Activated CD4-positive, alpha-beta T cell treated with anti-CD3 and anti-CD28 coated beads for 36 hours (primary cell): ENCODE data around the gene NME8. TPM values are rescaled to one million over a fixed set of nuclear protein-coding genes. Genes with fewer than 3 reads are reported as not detected.

Experiments
- ATAC-seq: fragments of 200-7000 bp; cut with Tn5 transposase; one replicate; pipeline ENCODE4 v1.10.0; 2021; ENCODE audit warnings: mild to moderate bottlenecking, moderate library complexity
- CTCF ChIA-PET: fragments of 350-600 bp; sonication (Branson Sonifier 250); formaldehyde crosslinking; loops from one replicate; lab custom pipeline; 2021; ENCODE audit warnings: antibody characterized with exemption; lab: Charles Lee
- POLR2A ChIA-PET: fragments of 350-600 bp; sonication (Branson Sonifier 250); formaldehyde crosslinking; loops from one replicate; lab custom pipeline; 2021; ENCODE audit warnings: antibody characterized with exemption, inconsistent platforms; lab: Charles Lee
- DNase-seq: peaks from one replicate; pipeline ENCODE4 v3.0.0-alpha.2; 2020
- H3K27ac Mint-ChIP-seq: one replicate; pipeline ENCODE4 v1.8.0; 2021; ENCODE audit warnings: mixed read lengths
- H3K27me3 Mint-ChIP-seq: one replicate; pipeline ENCODE4 v1.8.0; 2021; ENCODE audit warnings: mixed read lengths
- H3K36me3 Mint-ChIP-seq: one replicate; pipeline ENCODE4 v1.8.0; 2021; ENCODE audit warnings: low read depth, mixed read lengths
- H3K4me1 Mint-ChIP-seq: one replicate; pipeline ENCODE4 v1.8.0; 2021; ENCODE audit warnings: mixed read lengths
- H3K4me3 Mint-ChIP-seq: one replicate; pipeline ENCODE4 v1.8.0; 2021; ENCODE audit warnings: mild to moderate bottlenecking, moderate library complexity, mixed read lengths
- H3K9me3 Mint-ChIP-seq: one replicate; pipeline ENCODE4 v1.8.0; 2021; ENCODE audit warnings: low read depth, mixed read lengths
- intact Hi-C, 2 experiments: fragments of 100-400 bp; cut with DNase I in 1 of 2; cut with micrococcal nuclease in 1 of 2; formaldehyde crosslinking; loops; one replicate each; pipeline versions ENCODE4 v1.14.2 to v1.15.1; 2022 to 2024; cut with DNase I, micrococcal nuclease
- total RNA-seq, 2 experiments: library from RNA; stranded (reverse); gene quantifications; one replicate each; pipeline ENCODE4 v1.2.3, GENCODE V29; 2021

The NME8 gene
- total RNA-seq, 2 experiments from 2014 or later, result not detected

DNA sequence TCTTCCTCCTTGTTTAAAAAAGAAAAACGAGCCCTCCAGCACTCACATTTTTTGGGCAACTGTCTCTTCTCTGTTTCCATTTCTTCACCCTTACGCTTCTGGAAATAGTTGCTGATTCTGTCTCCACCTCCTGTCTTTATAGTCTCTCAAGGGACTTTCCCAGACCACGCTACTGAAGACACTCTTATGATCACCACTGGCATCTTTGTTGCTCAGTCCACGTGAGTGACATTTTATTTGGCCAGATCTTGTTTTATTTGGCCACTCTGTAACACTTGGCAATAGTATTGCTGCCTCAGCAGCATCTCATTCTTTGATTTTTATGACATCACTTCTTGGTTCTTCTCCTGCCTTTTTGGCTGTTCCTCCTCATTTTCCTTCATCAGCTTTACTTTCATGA lies 21.6 kb upstream of the NME8 start:
- POLR2A ChIA-PET, result no interaction called here
- Mint-ChIP-seq H3K9me3 (no peaks in the 10 kb centered on the region), H3K4me1 (peaks cover 14% of the 10 kb centered on the region), H3K27ac (no peak overlapping the region), H3K27me3 (peaks cover 11% of the 10 kb centered on the region), H3K4me3 (no peak overlapping the region), H3K36me3 (no peaks in the 10 kb centered on the region)
- DNase-seq (no peak), ATAC-seq (peak; percentile 39)
- CTCF ChIA-PET, result no interaction called here
- intact Hi-C loops, result no loop called here

DNA sequence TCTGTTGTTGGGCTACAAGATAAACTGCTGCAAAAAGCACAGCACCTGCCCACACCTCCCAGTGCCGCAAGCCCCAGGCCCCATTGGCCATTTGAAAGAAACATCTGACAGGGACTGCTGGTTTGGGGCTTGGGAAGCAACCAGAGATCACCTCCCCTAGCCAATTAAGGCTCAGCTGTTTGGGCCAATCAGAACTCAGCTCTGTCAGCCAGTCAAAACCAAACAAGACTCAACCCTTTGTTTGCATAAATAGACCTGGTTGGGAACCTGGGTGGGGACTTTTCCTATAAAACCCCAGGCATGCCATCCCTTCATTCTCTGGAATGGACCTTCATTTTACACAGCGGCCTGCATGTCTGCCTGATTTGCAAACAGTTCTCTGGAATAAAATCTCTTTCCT lies 17.2 kb upstream of the NME8 start:
- Mint-ChIP-seq H3K4me1 (peaks cover 7% of the 10 kb centered on the region), H3K4me3 (no peak overlapping the region), H3K9me3 (no peaks in the 10 kb centered on the region), H3K27ac (no peak overlapping the region), H3K27me3 (peaks cover 7% of the 10 kb centered on the region), H3K36me3 (no peaks in the 10 kb centered on the region)
- DNase-seq (no peak), ATAC-seq (no peak)
- ChIA-PET CTCF (interaction anchor here (0.7 to 1.4 kb wide), 4 partner anchors 9 to 421 kb away, joined by 3 read pairs; no protein-coding TSS in a partner anchor), POLR2A (no interaction called here)
- intact Hi-C loops, result loop anchor here in 1 of 2 experiments (5.0 to 10.0 kb wide), 2 partner anchors 319 to 596 kb away; no protein-coding TSS in a partner anchor

DNA sequence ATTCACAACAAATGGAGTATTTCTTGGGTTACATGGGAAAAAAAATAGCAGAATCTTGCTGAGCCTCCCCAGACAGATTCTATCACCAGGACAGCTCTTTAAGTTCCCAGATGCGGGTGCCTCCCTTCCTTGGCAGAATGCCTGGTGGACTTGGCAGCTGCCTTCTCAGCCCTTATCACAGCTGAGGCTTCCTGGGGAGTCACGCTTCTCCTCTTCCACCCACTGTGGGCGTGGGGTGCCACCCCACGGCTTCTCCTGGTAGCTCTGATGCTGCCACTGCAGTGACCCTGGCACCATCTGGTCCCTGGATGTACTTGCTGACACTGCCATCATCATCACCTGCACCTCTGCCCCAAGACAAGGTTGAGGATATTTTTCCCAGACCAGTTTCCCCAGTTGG lies 16.2 kb upstream of the NME8 start:
- Mint-ChIP-seq H3K9me3 (no peaks in the 10 kb centered on the region), H3K4me1 (peaks cover 4% of the 10 kb centered on the region), H3K27me3 (peaks cover 5% of the 10 kb centered on the region), H3K27ac (no peak overlapping the region), H3K4me3 (no peak overlapping the region), H3K36me3 (no peaks in the 10 kb centered on the region)
- ATAC-seq (no peak), DNase-seq (peak; percentile 37)
- intact Hi-C loops, result loop anchor here in 1 of 2 experiments (5.0 to 10.0 kb wide), 2 partner anchors 320 to 597 kb away; no protein-coding TSS in a partner anchor
- CTCF ChIA-PET, result interaction anchor here (0.6 kb wide), 1 partner anchor 555 kb away, joined by 3 read pairs; no protein-coding TSS in a partner anchor
- POLR2A ChIA-PET, result no interaction called here

DNA sequence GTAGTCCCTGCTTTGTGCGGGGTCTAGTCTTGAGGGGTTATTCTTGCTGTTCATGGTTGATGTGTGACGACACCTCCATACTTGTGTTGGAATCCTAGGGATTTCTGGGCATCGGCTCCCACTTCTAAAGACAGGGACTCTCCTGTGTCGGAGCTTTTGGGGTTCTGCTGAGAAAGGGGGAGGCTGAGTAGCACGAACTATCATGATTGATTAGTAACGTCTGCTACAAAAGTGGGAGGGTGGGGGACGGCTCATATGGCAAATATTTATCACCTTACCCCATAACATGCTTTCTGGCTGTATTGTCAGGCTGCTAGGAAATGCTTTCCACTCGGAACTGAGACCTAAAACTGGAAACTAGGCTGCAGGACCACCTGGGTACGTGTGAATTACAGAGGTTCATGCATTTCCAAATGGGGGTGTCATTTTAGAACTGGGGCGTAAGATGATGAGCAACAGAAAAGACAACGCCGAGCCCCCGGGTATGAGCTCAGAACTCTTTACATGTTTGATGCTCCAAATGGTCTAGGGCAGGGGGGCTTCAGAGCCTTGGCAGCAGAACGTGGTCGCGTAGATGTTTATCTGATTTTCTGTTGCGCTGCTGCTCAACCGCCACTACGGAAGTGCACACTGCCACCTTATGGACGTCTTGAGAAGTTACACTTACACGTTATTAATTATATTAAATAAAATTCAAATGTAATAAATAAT lies 15.1 kb upstream of the NME8 start:
- Mint-ChIP-seq H3K4me3 (peak overlapping the region; percentile 67), H3K27me3 (peaks cover 5% of the 10 kb centered on the region), H3K4me1 (peaks cover 4% of the 10 kb centered on the region), H3K36me3 (no peaks in the 10 kb centered on the region), H3K27ac (no peak overlapping the region), H3K9me3 (no peaks in the 10 kb centered on the region)
- CTCF ChIA-PET, result interaction anchor here (0.6 to 1.7 kb wide), 8 partner anchors 13 to 548 kb away, joined by 3 to 5 read pairs (median 3); no protein-coding TSS in a partner anchor
- POLR2A ChIA-PET, result no interaction called here
- intact Hi-C loops, result loop anchor here in 1 of 2 experiments (5.0 to 10.0 kb wide), 2 partner anchors 321 to 598 kb away; no protein-coding TSS in a partner anchor
- DNase-seq (peak; percentile 61), ATAC-seq (no peak)

DNA sequence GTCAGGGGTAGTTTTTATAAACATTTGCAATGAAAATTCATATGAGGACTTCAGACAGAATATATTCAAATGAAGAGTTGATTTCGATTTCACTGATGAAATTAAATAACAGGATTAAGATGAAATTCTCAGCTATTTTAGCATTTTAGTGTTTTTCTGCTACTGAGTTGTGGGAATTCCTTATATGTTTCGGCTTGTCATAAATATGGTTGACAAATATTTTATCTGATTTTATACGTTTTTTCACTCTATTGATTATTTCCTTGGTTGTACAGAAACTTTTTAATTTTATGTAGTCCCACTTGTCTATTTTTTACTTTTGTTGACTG lies 14.6 kb upstream of the NME8 start:
- no peak overlapping the region for H3K4me3 Mint-ChIP-seq
- intact Hi-C loops, result loop anchor here in 1 of 2 experiments (5.0 to 10.0 kb wide), 2 partner anchors 321 to 599 kb away; no protein-coding TSS in a partner anchor
- no peaks in the 10 kb centered on the region for H3K9me3 Mint-ChIP-seq
- ATAC-seq (no peak), DNase-seq (no peak)
- H3K27ac Mint-ChIP-seq, result no peak overlapping the region
- POLR2A ChIA-PET, result no interaction called here
- H3K4me1 Mint-ChIP-seq, result peaks cover 4% of the 10 kb centered on the region
- H3K27me3 Mint-ChIP-seq, result peaks cover 5% of the 10 kb centered on the region
- no peaks in the 10 kb centered on the region for H3K36me3 Mint-ChIP-seq
- CTCF ChIA-PET, result interaction anchor here (0.7 to 1.7 kb wide), 7 partner anchors 13 to 290 kb away, joined by 3 to 5 read pairs (median 3); no protein-coding TSS in a partner anchor

DNA sequence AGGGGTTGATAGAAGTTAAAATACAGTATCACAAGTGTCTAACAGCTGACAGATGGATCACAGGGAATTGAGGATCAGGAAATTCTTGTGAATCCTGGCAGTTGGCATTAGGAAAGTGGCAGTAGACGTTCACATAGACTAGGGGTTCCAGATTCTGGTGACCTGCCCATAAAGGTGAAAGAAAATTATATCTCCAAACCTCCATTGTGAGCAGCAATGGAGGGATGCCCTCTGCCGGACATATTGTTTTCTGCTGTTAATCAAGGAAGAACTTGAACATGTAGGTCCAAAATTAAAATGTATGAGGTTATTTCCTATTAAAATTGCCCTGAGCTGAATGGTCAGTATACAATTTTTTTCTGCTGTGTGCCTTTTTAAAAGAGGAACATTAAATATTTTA lies 5.1 kb downstream of the NME8 start:
- DNase-seq (no peak), ATAC-seq (no peak)
- intact Hi-C loops, result no loop called here
- H3K4me1 Mint-ChIP-seq, result no peaks in the 10 kb centered on the region
- no peak overlapping the region for H3K4me3 Mint-ChIP-seq
- no peaks in the 10 kb centered on the region for H3K36me3 Mint-ChIP-seq
- ChIA-PET CTCF (no interaction called here), POLR2A (no interaction called here)
- no peaks in the 10 kb centered on the region for H3K9me3 Mint-ChIP-seq
- no peak overlapping the region for H3K27ac Mint-ChIP-seq
- H3K27me3 Mint-ChIP-seq, result peaks cover 9% of the 10 kb centered on the region

DNA sequence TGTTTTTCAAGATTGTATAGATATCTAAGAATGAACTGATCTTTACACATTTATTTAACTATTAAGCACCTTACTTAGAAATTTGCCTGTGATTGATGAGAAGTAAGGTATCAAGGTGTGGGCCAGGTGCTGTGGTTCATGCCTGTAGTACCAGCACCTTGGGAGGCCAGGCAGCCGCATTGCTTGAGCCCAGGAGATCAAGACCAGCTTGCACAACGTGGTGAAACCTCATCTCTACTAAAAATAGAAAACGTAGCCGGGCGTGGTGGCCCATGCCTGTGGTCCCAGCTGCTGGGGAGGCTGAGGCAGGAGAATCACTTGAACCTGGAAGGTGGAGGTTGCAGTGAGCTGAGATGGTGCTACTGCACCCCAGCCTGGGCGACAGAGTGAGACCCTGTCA lies 33.7 kb downstream of the NME8 start:
- CTCF ChIA-PET, result interaction anchor here (0.8 to 1.0 kb wide), 2 partner anchors 13 to 20 kb away, joined by 3 to 4 read pairs; no protein-coding TSS in a partner anchor
- peaks cover 5% of the 10 kb centered on the region for H3K27me3 Mint-ChIP-seq

DNA sequence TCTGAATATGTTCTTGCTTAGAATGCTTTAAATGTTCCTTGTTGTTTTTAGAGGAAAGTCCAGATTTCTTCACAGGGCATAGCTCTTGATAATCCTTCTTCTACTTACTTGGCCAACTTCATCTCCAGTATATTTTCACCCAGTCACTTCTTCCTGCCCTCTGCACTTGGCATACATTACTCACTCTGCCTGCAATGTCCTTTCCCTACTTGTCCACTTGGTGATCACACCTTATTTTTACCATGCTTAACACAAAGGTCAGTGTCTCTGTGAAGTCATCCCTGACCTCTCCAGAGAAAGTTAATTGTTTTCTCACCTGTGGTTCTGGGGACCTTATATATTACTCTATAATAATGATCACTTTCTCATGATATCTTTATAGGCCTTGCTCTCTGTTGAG lies 45.0 kb downstream of the NME8 start:
- H3K27ac Mint-ChIP-seq, result no peak overlapping the region
- POLR2A ChIA-PET, result no interaction called here
- intact Hi-C loops, result no loop called here
- DNase-seq, result no peak
- H3K36me3 Mint-ChIP-seq, result no peaks in the 10 kb centered on the region
- H3K27me3 Mint-ChIP-seq, result peaks cover 6% of the 10 kb centered on the region
- no peak overlapping the region for H3K4me3 Mint-ChIP-seq
- no peak for ATAC-seq
- CTCF ChIA-PET, result interaction anchor here (0.9 kb wide), 1 partner anchor 19 kb away, joined by 3 read pairs; no protein-coding TSS in a partner anchor
- H3K9me3 Mint-ChIP-seq, result no peaks in the 10 kb centered on the region
- H3K4me1 Mint-ChIP-seq, result no peaks in the 10 kb centered on the region

More for the DNA sequence above, 33.7 kb downstream of the NME8 start:
- H3K36me3 Mint-ChIP-seq, result no peaks in the 10 kb centered on the region
- no peak overlapping the region for H3K27ac Mint-ChIP-seq
- H3K9me3 Mint-ChIP-seq, result no peaks in the 10 kb centered on the region
- POLR2A ChIA-PET, result no interaction called here
- no peaks in the 10 kb centered on the region for H3K4me1 Mint-ChIP-seq
- ATAC-seq (no peak), DNase-seq (no peak)
- no peak overlapping the region for H3K4me3 Mint-ChIP-seq
- intact Hi-C loops, result no loop called here

DNA sequence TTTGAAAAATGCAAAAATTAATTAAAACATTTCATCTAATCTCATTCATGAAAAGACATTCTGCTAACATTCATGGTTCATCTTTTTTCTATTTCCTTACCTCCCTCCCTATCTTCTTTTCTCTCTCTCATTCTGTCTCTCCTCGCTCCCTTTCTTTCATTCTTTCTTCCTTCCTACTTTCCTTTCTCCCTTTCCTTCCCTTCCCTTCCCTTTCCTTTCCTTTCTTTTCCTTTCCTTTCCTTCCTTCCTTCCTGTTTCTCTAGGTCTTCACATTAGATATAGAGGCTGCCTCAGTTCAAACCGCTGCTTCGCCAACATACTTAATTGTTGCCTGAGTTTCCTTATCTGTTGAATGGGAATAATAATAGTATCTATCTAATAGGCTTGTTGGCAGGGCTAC lies 46.3 kb downstream of the NME8 start:
- Mint-ChIP-seq H3K4me3 (no peak overlapping the region), H3K4me1 (no peaks in the 10 kb centered on the region), H3K36me3 (no peaks in the 10 kb centered on the region), H3K27me3 (peaks cover 6% of the 10 kb centered on the region), H3K9me3 (no peaks in the 10 kb centered on the region), H3K27ac (no peak overlapping the region)
- ChIA-PET POLR2A (no interaction called here), CTCF (no interaction called here)
- DNase-seq (no peak), ATAC-seq (no peak)
- intact Hi-C loops, result no loop called here

DNA sequence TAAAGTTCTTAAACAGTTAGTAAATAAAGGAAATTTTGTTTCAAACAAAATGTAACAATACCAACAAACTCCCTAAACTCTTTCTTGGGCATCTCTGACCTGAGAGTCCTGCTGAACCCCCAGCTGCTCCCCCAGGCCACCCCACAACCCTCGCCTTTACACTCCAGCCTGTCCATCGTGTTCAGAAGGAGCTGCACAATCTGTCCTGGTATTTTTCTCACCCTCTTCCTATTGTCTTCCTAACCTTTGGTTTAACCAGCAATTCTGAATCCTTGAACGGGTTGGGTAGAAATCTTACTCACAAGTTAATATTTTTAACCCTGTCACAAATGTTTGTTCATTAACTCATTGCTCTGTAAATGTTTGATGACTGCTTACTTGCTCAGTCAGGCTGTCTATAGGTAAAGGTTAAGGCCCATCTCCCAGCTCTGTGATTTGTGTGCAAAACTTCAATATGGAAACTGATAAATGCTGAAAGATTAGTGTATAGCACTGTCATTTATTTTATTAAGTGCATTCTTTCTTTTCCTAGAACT lies 51.4 kb downstream of the NME8 start:
- intact Hi-C loops, result loop anchor here (5.0 to 10.0 kb wide), 3 partner anchors 205 to 473 kb away; no protein-coding TSS in a partner anchor
- DNase-seq, result no peak
- no peak overlapping the region for H3K4me3 Mint-ChIP-seq
- POLR2A ChIA-PET, result no interaction called here
- H3K9me3 Mint-ChIP-seq, result no peaks in the 10 kb centered on the region
- ATAC-seq, result no peak
- H3K27me3 Mint-ChIP-seq, result peaks cover 2% of the 10 kb centered on the region
- no peak overlapping the region for H3K27ac Mint-ChIP-seq
- CTCF ChIA-PET, result interaction anchor here (0.7 to 3.2 kb wide), 3 partner anchors 18 to 475 kb away, joined by 3 to 19 read pairs (median 3); partner anchors contain the start of gene SFRP4
- no peaks in the 10 kb centered on the region for H3K36me3 Mint-ChIP-seq
- H3K4me1 Mint-ChIP-seq, result no peaks in the 10 kb centered on the region

DNA sequence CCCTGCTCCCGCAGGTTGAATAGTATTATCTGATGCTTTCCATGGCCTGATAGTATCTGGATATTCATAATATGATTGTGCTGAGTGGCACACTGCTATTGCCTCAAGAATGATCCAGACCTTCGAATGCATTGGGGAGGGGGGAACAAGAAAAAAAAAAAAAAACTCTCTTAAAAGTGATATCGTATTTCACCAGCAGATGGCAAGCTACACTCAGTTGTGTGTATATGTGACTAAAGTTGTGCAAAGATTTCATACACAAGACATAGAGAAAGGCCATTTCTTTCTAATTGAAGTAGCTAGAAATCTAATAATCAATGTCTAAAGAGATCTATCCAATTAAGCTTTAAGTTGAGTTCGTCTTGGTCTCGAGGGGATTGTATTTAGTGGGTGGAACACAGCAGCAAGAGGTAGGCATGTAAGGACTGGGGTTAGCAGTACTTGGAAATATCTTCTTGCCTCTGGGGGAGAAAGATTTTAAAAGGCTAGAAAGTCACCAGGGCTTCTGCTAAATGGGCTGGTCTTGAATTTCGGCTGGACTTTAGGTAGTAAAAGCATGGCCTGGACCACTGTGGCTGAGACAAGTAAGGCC lies 52.9 kb downstream of the NME8 start:
- peak; percentile 44 for ATAC-seq
- Mint-ChIP-seq H3K4me1 (no peaks in the 10 kb centered on the region), H3K27ac (no peak overlapping the region), H3K27me3 (peaks cover 2% of the 10 kb centered on the region), H3K36me3 (no peaks in the 10 kb centered on the region), H3K9me3 (no peaks in the 10 kb centered on the region), H3K4me3 (no peak overlapping the region)
- ChIA-PET CTCF (interaction anchor here (0.6 to 3.2 kb wide), 16 partner anchors 9 to 740 kb away, joined by 3 to 19 read pairs (median 4); partner anchors contain the start of gene SFRP4), POLR2A (no interaction called here)
- no peak for DNase-seq
- intact Hi-C loops, result loop anchor here (1.0 to 10.0 kb wide), 4 partner anchors 203 to 471 kb away; no protein-coding TSS in a partner anchor
